A549 (cell line): ENCODE data around the gene LILRB3.
"Not testable (repeated sequence)": the region's sequence is repeated elsewhere in the genome, so short reads cannot be mapped to it uniquely, and the experiment has no call there.

Experiments
- CHD2 ChIP-seq: fragments of 150-350 bp; IDR thresholded peaks from 2 replicates; pipeline ENCODE4 v1.6.1; 2014; ENCODE audit warnings: low read length; ENCODE audit not compliant: partially characterized antibody
- CTCF ChIP-seq: fragments of >200 bp; sonication (Bioruptor Twin); formaldehyde crosslinking; IDR thresholded peaks from 3 replicates; pipeline ENCODE4 v1.5.1; 2016
- EP300 ChIP-seq, 2 experiments: fragments of >200 bp; sonication (Bioruptor Twin); formaldehyde crosslinking; IDR thresholded peaks; 2 replicates in 1 of 2; 3 replicates in 1 of 2; pipeline ENCODE4 v1.6.1; 2016 to 2017
- RAD21 ChIP-seq, 2 experiments: fragments of >200 bp in 1 of 2; sonication (Bioruptor Twin) in 1 of 2; formaldehyde crosslinking in 1 of 2; IDR thresholded peaks in 1 of 2; conservative IDR thresholded peaks in 1 of 2; 2 replicates in 1 of 2; 3 replicates in 1 of 2; pipeline ENCODE4 v1.6.1; 2012 to 2018; ENCODE audit warnings: inconsistent platforms in 1 of 2

GRCh38 chr19:54207193-54207592 lies 15.6 kb downstream of the LILRB3 start:
- TF ChIP-seq EP300 (IDR thresholded peaks at IDR 0.05); CHD2; CTCF; RAD21 (conservative IDR thresholded peaks at IDR 0.05 in 1 of 2, IDR thresholded peaks at IDR 0.05 in 1 of 2): not testable (repeated sequence)
